MV-4-11 (cell line): ENCODE results near the gene ATR.
"Not testable (repeated sequence)": the region's sequence is repeated elsewhere in the genome, so short reads cannot be mapped to it uniquely, and the experiment has no call there.

Experiments used
- DNase-seq: peaks from one replicate; lab custom pipeline; 2025; lab: John Stamatoyannopoulos, UW

ATR gene

GRCh38 chr3:142447852-142448823, 130.4 kb downstream of the ATR start, which contains the start of gene XRN1:
Gene XRN1 (minus strand): TSS chr3:142448037. CDS start chr3:142447944, 93 bp downstream.
- peak; percentile 84 for DNase-seq

GRCh38 chr3:142447301-142447851, 131.2 kb downstream of the ATR start:
- peak; percentile 8 for DNase-seq

DNA sequence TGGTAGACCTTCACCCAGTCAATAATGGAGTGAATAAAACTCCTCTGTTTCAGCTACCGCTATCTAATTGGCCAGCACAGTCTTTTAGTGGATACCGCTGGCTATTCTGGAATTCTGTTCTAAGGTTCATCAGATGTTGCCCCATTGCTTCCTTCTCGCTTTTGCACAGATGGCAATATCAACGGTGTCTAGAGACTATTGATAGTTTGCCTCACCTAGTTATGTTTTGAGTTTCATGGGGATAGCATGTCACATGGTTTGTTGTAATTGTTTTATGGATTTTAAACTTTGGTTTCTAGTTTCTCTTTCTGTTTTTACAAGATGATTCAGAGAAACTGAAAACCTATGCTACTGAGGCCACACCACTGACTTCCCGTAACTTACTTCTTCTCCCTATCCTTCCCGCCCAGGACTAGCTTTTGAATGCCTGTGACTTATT, 132.7 kb downstream of the ATR start:
- DNase-seq, result peak; percentile 73

GRCh38 chr3:142444343-142444742, 134.2 kb downstream of the ATR start:
- DNase-seq, result no peak

DNA sequence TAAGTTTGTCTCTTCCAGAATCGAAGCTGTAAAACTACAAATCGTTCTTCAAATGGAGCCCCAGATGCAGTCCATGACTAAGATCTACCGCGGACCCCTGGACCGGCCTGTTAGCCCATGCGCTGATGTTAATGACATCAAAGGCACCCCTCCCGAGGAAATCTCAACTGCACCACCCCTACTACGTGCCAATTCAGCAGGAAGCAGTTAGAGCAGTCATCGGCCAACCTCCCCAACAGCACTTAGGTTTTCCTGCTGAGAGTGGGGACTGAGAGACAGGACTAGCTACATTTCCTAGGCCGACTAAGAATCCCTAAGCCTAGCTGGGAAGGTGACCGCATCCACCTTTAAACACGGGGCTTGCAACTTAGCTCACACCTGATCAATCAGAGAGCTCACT, 135.5 kb downstream of the ATR start:
- DNase-seq, result not testable (repeated sequence)

- DNase-seq, result not testable (repeated sequence)
Measured at GRCh38 chr3:142439499-142440220, 138.9 kb downstream of the ATR start.

- DNase-seq, result not testable (repeated sequence)
Measured at GRCh38 chr3:142438096-142438495, 140.4 kb downstream of the ATR start.

GRCh38 chr3:142436951-142437585, 141.5 kb downstream of the ATR start:
- no peak for DNase-seq

- no peak for DNase-seq
Measured at GRCh38 chr3:142434503-142434902, 144.0 kb downstream of the ATR start.

- DNase-seq, result no peak
Measured at GRCh38 chr3:142433110-142433509, 145.4 kb downstream of the ATR start.

GRCh38 chr3:142429582-142429981, 149.0 kb downstream of the ATR start:
- no peak for DNase-seq

- no peak for DNase-seq
Measured at GRCh38 chr3:142424754-142425153, 153.8 kb downstream of the ATR start.

- DNase-seq, result no peak
Measured at GRCh38 chr3:142418926-142419592, 159.5 kb downstream of the ATR start.

- DNase-seq, result no peak
Measured at GRCh38 chr3:142417302-142417701, 161.2 kb downstream of the ATR start.

DNA sequence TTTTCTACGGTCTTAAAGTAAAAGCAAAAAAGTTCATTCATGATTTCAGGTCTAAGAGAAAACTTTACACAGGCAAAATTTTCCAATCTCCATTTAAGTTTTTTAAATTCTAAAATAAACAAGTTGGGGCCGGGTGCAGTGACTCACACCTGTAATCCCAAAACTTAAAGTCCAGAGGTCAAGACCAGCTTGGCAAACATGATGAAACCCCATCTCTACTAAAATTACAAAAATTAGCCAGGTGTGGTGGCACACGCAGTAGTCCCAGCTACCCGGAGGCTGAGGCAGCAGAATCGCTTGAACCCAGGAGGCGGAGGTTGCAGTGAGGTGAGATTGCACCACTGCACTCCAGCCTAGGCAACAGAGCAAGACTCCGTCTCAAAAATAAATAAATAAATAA, 178.0 kb downstream of the ATR start:
- not testable (repeated sequence) for DNase-seq
